Measurements from ENCODE around the gene KCNQ1OT1. TPM values are rescaled to one million over a fixed set of nuclear protein-coding genes. Genes with fewer than 3 reads are reported as not detected.

Gene KCNQ1OT1
- total RNA-seq, 1 experiment from 2014 or later, result 1.2 TPM

- peak overlapping the region; percentile 76 to 90; a peak in 4 of 5 replicates for H3K4me3 Mint-ChIP-seq
- no peak overlapping the region for H3T11ph ChIP-seq (ENCODE audit: low read length)
- H2BK5ac ChIP-seq (ENCODE audit: insufficient read length, low read length), result no peak overlapping the region
- H3K4me2 ChIP-seq (ENCODE audit: insufficient read depth, insufficient read length, low read length), result peak overlapping the region; percentile 77
- H3K79me1 ChIP-seq (ENCODE audit: insufficient read depth, low read depth, low read length, poor library complexity, severe bottlenecking), result no peaks in the 10 kb centered on the region
- no peak overlapping the region for H3K9ac ChIP-seq (ENCODE audit: extremely low read depth, insufficient read length, low read length)
- peaks cover 18% of the 10 kb centered on the region for H3K4me1 ChIP-seq (ENCODE audit: insufficient read depth, low read length)
- no peak overlapping the region for H3K23ac ChIP-seq (ENCODE audit: insufficient read length, low read depth, low read length)
- H3K4ac ChIP-seq (ENCODE audit: low read depth, low read length), result no peak overlapping the region
- H4K8ac ChIP-seq (replicated peaks; ENCODE audit: insufficient read length, low read depth, low read length), result no peak overlapping the region
- peaks cover 48% of the 10 kb centered on the region for H3K27me3 Mint-ChIP-seq (ENCODE audit: low read depth)
- no peak overlapping the region for H2AFZ ChIP-seq (ENCODE audit: low read length)
- no peak overlapping the region for H3K56ac ChIP-seq (ENCODE audit: insufficient read length, low read depth, low read length)
- no peak overlapping the region for H4K91ac ChIP-seq (ENCODE audit: insufficient read length, low read depth, low read length)
- H3K9me3 ChIP-seq (ENCODE audit: control insufficient read depth, low read depth, low read length), result no peaks in the 10 kb centered on the region
- H3K18ac ChIP-seq (ENCODE audit: insufficient read length, low read depth, low read length), result no peak overlapping the region
- WGBS (ENCODE audit: extremely low coverage, insufficient read length, low lambda C conversion rate), result no CpG with 5 or more reads among the region's 1 CpG
- no peaks in the 10 kb centered on the region for H4K20me1 ChIP-seq (ENCODE audit: control insufficient read depth, insufficient read depth, insufficient read length)
- no peak overlapping the region for H4K5ac ChIP-seq (ENCODE audit: insufficient read length, low read depth, low read length)
- no peak overlapping the region for H2BK12ac ChIP-seq (ENCODE audit: insufficient read length, low read depth, low read length)
- peaks cover 7% of the 10 kb centered on the region for H3K23me2 ChIP-seq (ENCODE audit: insufficient read length, low read depth, low read length, poor library complexity, severe bottlenecking)
- H3K27me3 ChIP-seq (ENCODE audit: insufficient read depth, low read length), result no peaks in the 10 kb centered on the region; the same call in 1 of the 2 replicates
- no peak for DNase-seq
- H2BK15ac ChIP-seq (ENCODE audit: low read depth, low read length), result no peak overlapping the region
- H3K14ac ChIP-seq (ENCODE audit: insufficient read depth, low read length), result no peak overlapping the region
- peaks cover 74 to 77% of the 10 kb centered on the region in 2 experiments for H3K4me1 Mint-ChIP-seq
- no peak overlapping the region for H3K27ac Mint-ChIP-seq
- peaks cover 0 to 29% (median 16%) of the 10 kb centered on the region in 3 experiments; a peak in 6 of 7 replicates for H3K36me3 Mint-ChIP-seq (ENCODE audit: insufficient read depth in 1 of 3, low read depth in 3 of 3)
- TF ChIP-seq CTCF (conservative IDR thresholded peaks at IDR 0.05), result no peak
- no peak overlapping the region for H2BK120ac ChIP-seq (ENCODE audit: low read depth, low read length, poor library complexity, severe bottlenecking)
- no peak overlapping the region for H2BK20ac ChIP-seq (ENCODE audit: low read depth, low read length, poor library complexity, severe bottlenecking)
- H2AK5ac ChIP-seq (ENCODE audit: insufficient read length, low read length), result no peak overlapping the region
- no peak overlapping the region for H3K27ac ChIP-seq (ENCODE audit: insufficient read length, low read depth, low read length)
- peaks cover 10 to 12% of the 10 kb centered on the region in 2 experiments for H3K9me3 Mint-ChIP-seq
- H3K79me2 ChIP-seq (ENCODE audit: insufficient read depth, low read length), result no peaks in the 10 kb centered on the region; the same call in 1 of the 2 replicates
Measured at GRCh38 chr11:2697866-2698265, 1.9 kb downstream of the KCNQ1OT1 start.
